EL (cell line): Measurements from ENCODE around the gene NCKAP5.

ENCODE experiments used
- DNase-seq: peaks from one replicate; pipeline ENCODE4 v3.0.0-alpha.2; 2016

Gene NCKAP5

DNA sequence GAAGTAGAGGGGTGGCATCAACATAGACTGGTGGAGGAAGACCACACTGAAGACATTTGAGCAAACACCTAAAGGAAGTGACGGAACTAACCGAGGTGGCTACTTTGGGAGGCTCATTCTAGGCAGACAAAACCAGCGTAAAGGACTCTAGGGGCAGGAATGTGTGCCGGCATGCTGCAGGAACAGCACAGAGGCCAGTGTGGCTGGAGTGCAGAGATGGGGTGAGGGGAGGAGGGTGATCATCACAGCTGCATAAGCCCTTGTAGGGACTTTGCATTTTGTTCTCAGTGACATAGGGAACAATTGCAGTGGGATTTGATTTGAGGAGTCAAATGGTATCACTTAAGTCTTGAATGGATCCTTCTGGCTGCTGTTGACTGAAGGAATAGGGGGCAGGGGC lies 253.5 kb downstream of the NCKAP5 start:
- no peak for DNase-seq

DNA sequence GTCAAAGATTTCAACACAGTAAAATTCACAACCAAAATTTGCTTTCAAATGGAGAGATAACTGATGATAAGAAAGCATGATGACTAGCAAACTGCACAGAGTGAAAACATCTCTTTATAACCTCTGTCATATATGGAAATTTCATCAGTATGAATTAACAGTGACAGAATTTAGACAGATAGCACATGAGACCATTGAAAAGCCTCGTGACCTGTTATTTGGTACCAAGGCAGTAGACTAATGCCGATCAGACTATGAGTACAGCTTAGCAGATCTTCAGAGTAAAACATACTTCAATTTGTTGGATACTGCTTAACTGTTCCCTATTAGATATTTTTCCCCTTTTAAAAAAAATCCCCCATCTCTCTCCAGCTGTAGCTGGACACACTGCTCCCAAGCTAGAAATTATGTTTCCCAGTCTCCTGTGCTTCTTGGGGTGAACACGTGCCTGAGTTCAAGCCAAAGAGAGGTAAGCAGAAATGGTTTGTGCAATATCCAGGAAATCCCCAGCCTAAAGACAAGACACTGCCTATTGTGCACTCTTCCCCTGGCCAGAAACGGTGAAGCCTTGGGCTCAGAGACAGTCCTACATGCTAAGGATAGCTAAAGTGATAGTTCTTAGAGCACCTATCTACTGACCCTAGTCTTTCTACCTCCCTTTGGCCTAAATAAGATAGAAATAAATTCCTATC lies 256.1 kb downstream of the NCKAP5 start:
- no peak for DNase-seq

DNA sequence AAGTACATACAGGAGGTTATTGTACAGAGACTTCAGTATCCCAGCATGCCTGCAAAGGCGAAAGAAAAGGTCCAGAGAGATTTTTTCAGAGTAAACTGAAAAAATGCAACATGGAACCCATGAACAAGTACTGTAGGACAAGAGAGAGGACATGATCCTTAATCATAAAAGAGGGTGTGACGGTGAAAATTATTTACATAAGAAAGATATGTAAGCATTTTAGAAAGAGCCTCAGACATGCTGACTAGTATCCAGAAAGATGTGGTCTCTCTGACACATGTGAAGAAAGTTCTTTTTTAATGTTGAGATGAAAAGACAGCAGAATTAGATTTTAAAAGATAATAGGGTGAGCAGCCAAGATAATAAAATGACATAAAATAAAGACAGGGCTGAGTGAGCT lies 262.0 kb downstream of the NCKAP5 start:
- DNase-seq, result no peak

- no peak for DNase-seq
Measured at GRCh38 chr2:133304344-133304743, 263.9 kb downstream of the NCKAP5 start.

DNA sequence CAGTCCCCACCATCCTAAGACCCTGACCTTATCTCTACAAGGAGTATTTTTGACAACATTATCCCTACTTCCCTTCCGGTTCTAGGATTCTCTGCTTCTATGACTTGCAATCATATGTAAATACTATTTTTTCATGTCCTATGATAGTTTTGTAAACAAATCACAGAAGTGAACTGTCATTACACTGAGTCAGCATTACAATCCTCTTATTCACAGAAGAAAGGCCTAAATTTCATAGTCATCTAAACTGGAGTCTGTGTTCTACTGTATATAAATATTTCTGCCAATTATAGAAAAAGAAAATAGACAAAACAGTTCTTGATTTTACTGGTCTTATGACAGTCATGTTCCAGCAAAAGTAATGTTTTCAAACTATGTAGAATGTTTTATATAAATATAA lies 265.1 kb downstream of the NCKAP5 start:
- peak; percentile 77 for DNase-seq

GRCh38 chr2:133296401-133296800 lies 271.9 kb downstream of the NCKAP5 start:
- no peak for DNase-seq

GRCh38 chr2:133293544-133294353 lies 274.5 kb downstream of the NCKAP5 start:
- peak; percentile 77 for DNase-seq

GRCh38 chr2:133292259-133292658 lies 276.0 kb downstream of the NCKAP5 start:
- no peak for DNase-seq

DNA sequence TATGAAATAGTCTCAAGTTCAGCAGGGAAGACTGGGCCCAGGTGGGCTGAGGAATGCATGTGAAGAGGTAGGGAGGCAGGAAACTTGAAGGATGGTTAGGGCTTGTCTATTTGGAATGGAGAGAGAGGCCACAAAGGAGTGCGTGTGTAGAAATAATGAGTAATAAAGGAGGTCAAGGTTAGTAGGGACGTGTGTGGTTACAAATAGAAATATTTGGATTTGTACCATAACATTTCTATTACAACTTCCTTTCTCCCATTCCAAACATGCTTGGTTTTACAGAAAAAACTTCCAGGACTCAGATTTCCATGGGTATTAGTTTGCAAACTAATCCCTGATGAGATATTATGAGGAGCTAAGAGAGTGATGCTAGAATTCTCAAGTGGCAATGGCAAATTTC lies 280.6 kb downstream of the NCKAP5 start:
- peak; percentile 89 for DNase-seq

DNA sequence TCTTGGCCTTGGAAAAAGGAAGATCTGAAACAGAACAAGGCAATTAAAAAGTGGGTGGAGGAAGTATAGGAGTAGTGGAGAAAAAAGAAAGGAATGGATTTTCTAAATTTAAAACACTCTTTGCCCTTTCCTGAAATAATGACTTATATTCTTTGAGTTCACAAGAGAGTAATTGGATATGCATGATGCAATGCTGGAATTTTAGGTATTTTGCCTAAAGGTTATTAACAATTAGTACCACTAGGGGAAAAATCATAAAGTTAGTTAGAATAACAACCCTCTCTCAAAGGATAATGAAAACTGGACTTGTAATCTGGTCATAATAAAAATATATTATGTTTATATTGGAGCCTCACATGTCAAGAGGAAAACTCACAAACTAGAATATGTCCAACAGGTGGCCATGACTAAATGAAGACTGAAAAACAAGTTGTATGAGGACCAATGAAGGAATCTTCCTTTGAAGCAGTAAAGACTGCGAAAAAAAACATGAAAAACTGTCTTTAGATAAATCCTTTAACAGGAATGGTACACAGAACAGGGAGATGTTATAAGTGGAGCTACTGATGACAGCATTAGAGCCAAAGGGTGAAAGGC lies 281.8 kb downstream of the NCKAP5 start:
- peak; percentile 86 for DNase-seq

- DNase-seq, result no peak
Measured at GRCh38 chr2:133273031-133273430, 295.2 kb downstream of the NCKAP5 start.

- DNase-seq, result no peak
Measured at GRCh38 chr2:133271105-133271504, 297.2 kb downstream of the NCKAP5 start.

DNA sequence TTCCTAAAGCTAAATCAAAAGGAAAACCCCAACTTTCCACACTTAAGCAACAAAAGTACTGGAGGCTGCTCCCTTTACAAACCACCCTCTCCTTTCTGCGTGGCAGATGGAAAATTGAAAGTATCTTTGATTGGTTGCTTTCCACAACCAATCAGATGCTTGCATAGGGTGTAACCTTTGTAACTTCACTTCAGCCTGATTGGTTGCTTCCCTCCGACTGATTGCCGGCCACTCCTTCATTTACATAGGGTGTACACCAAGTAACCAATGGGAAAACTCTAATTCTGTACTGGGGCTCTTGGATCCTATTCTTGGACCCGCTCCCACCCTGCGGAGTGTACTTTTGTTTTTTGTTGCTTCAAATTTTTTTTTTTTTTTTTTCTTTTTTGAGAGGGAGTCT lies 297.7 kb downstream of the NCKAP5 start:
- DNase-seq, result no peak

DNA sequence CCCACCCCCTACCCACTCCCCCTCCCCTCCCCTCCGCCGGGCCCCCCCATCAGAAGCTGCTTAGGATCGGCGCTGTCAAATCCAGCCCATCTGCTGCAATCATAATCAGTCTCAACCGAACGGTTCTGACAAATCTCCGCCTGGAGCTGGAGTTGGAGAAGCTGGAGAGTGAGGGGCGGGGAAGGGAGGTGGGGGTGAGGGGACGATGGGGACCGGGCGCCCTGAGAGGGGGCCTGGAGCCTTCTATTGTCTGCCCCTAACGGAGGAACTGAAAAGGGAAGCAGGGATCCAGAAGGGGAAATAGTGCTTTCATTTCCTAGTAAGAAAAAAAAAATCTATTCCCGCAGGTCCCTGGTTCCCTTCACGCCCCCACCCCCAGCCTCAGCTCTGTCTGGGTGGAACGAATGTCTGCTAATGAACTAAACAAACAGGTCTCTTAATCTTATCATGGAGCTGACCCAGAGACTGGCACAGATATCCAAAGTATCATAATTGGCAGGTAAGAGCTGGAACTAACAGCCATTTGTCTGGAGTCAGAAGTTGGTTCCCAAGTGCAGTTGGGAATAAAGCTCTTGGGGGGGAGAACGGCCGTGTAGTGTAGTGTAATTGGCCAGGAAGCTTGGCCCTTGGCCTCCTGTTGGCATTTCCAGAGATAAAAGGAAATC lies 301.2 kb downstream of the NCKAP5 start:
- peak; percentile 61 for DNase-seq

DNA sequence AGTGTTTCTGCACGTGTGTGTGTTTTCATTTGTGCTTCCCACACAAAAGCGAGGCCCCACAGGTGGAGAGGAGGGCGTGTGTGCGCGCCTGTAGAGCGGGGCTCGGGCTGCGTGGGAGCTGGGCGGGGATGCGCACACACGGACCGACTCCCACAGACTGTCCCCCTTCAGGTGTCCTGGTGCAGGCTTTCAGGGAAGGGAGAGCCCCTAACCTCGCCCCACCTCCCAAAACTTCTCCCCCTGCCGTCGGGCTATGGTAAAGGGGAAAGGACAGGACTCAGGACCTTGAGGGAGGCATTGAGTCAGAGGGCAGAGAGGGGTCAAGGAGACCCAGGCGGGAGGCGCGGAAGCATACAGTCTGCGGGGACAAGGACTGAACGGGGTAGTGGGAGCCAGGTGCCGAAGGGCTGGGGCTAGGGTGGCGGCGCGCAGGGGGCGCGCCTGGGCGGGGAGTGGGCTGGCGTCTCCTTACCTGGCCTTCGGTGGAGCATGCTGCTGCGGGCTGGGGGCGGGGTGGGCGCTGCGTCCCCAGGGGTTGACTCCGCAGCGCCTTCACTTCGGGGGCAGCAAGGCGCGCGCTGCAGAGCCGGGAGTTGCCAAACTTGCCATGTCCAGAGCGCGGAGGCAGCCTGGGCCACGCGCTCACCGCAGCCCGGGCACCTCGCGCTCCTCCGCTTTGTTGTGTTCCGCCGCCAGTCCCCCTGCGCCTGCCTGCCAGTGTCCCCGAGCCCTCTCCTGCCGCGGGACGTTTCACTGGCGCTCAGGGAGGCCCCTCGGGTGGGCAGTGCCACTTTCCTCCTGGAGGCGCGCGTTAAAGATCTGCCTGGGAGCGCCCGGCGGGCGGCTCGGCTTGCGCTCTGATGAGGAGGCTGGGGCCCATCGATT lies 302.0 kb downstream of the NCKAP5 start:
- DNase-seq, result peak; percentile 49

DNA sequence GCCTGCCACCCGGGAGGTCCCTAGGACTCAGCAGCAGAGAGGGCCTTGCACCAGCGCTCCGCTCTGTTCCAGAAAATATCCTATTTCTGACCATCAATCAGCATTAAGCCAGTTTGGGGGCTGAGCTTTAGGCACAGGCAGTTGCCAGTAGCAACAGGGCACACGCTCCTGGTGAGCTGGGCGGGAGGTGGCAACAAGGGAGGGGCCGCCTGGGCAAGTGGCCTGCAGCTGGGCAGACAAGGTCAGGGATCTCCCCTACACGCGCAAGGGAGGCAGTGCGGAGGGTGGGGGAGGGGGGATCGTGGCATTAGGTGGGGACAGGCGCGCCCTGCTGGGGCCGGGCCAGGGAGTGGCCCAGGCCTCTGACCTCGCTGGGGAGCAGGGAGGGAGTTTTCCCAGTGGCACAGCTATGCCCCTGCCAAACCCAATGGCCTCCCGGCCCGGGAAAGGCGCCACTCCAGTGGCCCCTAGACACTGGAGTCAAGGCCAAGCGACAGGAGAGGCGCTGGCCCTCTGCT lies 302.8 kb downstream of the NCKAP5 start:
- DNase-seq, result peak; percentile 23

- DNase-seq, result no peak
Measured at GRCh38 chr2:133264989-133265401, 303.3 kb downstream of the NCKAP5 start.

- peak; percentile 40 for DNase-seq
Measured at GRCh38 chr2:133262893-133263292, 305.4 kb downstream of the NCKAP5 start.

DNA sequence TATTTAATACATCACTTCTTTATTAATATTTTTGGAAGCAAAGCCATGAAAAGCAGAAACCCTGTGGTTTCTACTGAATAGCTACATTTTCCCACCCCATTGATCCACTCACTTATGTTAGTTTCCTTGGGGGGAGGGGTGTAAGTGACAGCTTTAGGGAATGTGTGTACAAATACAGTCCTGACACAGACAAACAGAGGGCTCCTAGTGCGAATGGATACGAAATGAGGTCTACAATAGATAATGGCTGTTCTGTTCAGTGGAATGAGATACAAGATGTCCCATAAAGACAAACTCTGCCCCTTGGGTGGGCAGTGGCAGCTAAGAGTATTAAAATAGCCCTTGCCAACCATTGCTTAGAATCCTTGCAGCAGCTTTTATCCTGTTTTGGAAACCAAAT lies 312.9 kb downstream of the NCKAP5 start:
- no peak for DNase-seq

DNA sequence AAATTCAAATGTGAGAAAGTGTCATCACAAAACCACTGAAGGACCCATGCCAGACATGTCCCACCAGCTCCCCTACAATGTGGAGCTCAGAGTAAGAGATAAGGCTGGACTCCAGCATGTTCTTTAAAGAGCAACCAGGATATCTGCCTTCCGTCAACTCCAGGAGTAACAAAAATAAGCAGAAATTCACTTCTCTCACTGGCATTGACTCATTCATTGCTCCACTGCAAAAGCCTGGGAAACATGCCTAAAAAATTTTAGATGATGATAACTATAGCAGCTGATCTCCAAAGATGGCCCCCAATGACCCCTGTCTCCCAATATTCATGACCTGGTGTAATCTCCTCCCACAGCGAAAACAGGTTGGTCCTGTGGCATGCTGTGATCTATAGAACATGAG lies 314.5 kb downstream of the NCKAP5 start:
- DNase-seq, result no peak

DNA sequence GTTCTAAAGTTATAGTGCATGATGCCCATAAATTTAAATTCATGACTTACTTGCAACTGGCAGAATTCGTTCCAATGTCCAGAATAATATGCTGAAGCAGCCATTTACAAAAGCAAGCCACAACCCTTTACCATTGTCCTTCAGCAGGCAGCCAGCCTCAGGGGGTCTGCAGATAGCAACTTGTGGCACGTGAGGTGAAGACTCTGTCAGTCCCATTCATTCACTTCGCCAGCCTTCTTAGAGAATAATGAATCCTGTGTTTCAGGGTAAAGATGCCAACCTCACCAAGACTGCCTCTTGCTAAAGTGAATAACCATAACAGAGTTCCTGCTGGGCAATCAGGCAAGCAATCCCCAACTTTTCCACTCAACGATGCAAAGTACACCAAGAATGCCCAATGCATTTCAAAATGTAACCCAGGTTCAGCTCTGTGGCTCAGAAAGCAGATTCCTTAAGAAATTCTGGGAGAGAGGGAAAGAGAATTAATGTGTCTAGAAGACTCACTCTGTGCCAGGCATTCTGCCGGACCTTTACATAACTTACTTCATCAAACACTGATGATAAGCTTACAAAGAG lies 315.4 kb downstream of the NCKAP5 start:
- DNase-seq, result no peak

GRCh38 chr2:133249362-133249761 lies 318.9 kb downstream of the NCKAP5 start:
- DNase-seq, result no peak
